Ovary (tissue), 3 donors: ENCODE measurements around the gene SRRM3.

ENCODE experiments used
- EP300 ChIP-seq: sonication (generic); formaldehyde crosslinking; IDR thresholded peaks from one replicate; pipeline ENCODE4 v1.6.1; 2017; ENCODE audit warnings: antibody characterized with exemption
- POLR2A ChIP-seq: fragments of 450-650 bp; IDR thresholded peaks from one replicate; pipeline ENCODE4 v1.6.1; 2017; ENCODE audit warnings: antibody characterized with exemption, mild to moderate bottlenecking, moderate library complexity
- TF ChIP-seq, protein P1 (sequence below), 3 donors: fragments of 450-650 bp in 2 of 3; fragments of 200-600 bp in 1 of 3; IDR thresholded peaks; one replicate each; pipeline versions ENCODE4 v1.5.1 to v1.8.0; 2016 to 2022; ENCODE audit warnings: antibody characterized with exemption in 3 of 3, mild to moderate bottlenecking in 1 of 3
- donor health status: DM: no; HTN: no; CAD: no.

GRCh38 chr7:76189276-76189675 lies 12.4 kb upstream of the SRRM3 start:
- no peak for TF ChIP-seq POLR2A
- TF ChIP-seq, protein P1, sequence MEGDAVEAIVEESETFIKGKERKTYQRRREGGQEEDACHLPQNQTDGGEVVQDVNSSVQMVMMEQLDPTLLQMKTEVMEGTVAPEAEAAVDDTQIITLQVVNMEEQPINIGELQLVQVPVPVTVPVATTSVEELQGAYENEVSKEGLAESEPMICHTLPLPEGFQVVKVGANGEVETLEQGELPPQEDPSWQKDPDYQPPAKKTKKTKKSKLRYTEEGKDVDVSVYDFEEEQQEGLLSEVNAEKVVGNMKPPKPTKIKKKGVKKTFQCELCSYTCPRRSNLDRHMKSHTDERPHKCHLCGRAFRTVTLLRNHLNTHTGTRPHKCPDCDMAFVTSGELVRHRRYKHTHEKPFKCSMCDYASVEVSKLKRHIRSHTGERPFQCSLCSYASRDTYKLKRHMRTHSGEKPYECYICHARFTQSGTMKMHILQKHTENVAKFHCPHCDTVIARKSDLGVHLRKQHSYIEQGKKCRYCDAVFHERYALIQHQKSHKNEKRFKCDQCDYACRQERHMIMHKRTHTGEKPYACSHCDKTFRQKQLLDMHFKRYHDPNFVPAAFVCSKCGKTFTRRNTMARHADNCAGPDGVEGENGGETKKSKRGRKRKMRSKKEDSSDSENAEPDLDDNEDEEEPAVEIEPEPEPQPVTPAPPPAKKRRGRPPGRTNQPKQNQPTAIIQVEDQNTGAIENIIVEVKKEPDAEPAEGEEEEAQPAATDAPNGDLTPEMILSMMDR (IDR thresholded peaks at IDR 0.05) = no peak
- no peak for TF ChIP-seq EP300
